Stomach (tissue), 4 donors: Measurements from ENCODE around the gene SLC12A7.

Source experiments
- EP300 ChIP-seq: sonication (generic); formaldehyde crosslinking; IDR thresholded peaks from one replicate; pipeline ENCODE4 v1.6.1; 2017; ENCODE audit warnings: antibody characterized with exemption
- POLR2A ChIP-seq, 4 donors: fragments of 450-650 bp; IDR thresholded peaks; one replicate each; pipeline ENCODE4 v1.6.1; 2016; ENCODE audit warnings: antibody characterized with exemption in 4 of 4, control low read depth in 2 of 4, mild to moderate bottlenecking in 1 of 4, moderate library complexity in 1 of 4
- POLR2AphosphoS5 ChIP-seq, 3 donors: sonication (generic); formaldehyde crosslinking; IDR thresholded peaks; one replicate each; pipeline ENCODE4 v1.6.1; 2016; ENCODE audit warnings: antibody characterized with exemption in 3 of 3
- TF ChIP-seq, protein P1 (sequence below), 7 experiments: fragments of 450-650 bp in 4 of 7; fragments of 200-600 bp in 3 of 7; sonication (generic) in 3 of 7; IDR thresholded peaks; one replicate each; pipeline ENCODE4 v1.5.1; 2016 to 2019; ENCODE audit warnings: antibody characterized with exemption in 7 of 7, control low read depth in 2 of 7, mild to moderate bottlenecking in 1 of 7

DNA sequence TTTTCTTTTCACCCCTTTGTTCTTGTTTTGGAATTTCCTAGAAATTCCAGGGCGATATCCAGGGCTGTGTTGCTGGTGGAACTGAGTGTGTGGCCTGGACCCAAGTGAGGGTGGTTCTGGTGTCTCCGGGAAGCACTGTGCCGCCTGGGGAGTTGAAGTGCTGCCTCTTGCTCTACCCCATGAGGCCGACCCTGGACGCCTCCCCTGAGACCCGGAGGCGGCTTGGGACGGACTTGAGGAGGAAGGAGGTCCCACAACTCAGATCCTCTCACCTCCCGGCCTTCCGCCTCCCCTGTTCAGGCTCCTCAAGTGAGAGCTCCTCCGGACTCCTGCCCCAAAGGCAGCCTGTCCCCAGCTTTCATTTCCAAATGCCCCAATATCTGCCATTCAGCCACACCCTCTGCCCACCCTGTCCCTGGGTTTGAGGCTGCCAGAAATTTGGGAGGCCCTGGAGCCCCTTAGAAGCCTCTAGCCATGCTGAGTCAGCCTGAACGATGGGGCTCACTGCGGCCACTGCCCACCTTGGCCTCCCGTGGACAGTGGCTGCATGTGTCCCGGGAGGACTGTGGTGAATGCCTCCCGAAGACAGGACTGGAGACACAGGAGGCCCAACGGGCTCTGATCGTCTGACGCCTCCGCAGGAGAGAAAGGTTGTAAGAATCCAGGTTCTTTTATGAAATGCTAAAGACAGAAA, 46.9 kb upstream of the SLC12A7 start:
- TF ChIP-seq, protein P1, sequence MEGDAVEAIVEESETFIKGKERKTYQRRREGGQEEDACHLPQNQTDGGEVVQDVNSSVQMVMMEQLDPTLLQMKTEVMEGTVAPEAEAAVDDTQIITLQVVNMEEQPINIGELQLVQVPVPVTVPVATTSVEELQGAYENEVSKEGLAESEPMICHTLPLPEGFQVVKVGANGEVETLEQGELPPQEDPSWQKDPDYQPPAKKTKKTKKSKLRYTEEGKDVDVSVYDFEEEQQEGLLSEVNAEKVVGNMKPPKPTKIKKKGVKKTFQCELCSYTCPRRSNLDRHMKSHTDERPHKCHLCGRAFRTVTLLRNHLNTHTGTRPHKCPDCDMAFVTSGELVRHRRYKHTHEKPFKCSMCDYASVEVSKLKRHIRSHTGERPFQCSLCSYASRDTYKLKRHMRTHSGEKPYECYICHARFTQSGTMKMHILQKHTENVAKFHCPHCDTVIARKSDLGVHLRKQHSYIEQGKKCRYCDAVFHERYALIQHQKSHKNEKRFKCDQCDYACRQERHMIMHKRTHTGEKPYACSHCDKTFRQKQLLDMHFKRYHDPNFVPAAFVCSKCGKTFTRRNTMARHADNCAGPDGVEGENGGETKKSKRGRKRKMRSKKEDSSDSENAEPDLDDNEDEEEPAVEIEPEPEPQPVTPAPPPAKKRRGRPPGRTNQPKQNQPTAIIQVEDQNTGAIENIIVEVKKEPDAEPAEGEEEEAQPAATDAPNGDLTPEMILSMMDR (IDR thresholded peaks at IDR 0.05) = no peak
- no peak for TF ChIP-seq EP300
- no peak for TF ChIP-seq POLR2AphosphoS5 (IDR thresholded peaks at IDR 0.05)
- no peak for TF ChIP-seq POLR2A (IDR thresholded peaks at IDR 0.05)
